Measurements from ENCODE around the gene NUAK1.

DNA sequence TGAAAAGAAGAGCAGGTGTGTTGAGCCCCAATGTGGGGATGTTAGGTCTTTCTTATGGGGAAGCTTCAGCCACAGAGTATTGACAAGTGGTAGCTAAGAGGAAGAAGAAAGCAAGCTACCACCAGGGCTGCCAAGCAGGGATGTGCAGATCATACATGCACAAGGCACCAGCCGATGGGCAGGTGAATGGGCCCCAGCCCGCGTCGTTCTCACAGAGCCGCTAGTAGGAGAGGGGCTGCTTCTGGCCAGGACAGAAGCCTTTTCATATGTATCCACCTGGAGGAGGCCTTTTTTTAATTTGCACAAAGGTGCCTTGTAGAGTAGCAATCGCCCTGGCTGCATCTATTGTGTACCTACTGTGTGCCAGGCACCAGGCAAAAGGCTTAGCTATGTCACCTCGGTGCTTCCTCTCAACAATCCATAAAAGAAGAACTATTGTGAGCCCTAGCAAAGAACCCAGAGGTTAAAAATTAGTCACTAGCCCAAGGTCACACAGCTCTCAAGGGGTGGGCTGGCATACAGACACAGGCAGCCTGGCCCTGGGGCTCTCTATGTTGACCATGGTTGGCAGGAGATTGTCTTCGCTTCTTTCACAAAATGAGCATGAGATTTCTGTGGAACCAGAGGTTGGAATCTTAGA is 8.2 kb downstream of the NUAK1 start:
- TF ChIP-seq RAD21 (conservative IDR thresholded peaks at IDR 0.05) (no peak), SMC3 (conservative IDR thresholded peaks at IDR 0.05; ENCODE audit: poor library complexity) (no peak), EP300 (conservative IDR thresholded peaks at IDR 0.05; ENCODE audit: poor library complexity, severe bottlenecking) (no peak), EZH2 (IDR thresholded peaks at IDR 0.05; ENCODE audit: borderline replicate concordance, insufficient read depth, low read length, poor library complexity, severe bottlenecking) (no peak)
- TF ChIP-seq, protein P1, sequence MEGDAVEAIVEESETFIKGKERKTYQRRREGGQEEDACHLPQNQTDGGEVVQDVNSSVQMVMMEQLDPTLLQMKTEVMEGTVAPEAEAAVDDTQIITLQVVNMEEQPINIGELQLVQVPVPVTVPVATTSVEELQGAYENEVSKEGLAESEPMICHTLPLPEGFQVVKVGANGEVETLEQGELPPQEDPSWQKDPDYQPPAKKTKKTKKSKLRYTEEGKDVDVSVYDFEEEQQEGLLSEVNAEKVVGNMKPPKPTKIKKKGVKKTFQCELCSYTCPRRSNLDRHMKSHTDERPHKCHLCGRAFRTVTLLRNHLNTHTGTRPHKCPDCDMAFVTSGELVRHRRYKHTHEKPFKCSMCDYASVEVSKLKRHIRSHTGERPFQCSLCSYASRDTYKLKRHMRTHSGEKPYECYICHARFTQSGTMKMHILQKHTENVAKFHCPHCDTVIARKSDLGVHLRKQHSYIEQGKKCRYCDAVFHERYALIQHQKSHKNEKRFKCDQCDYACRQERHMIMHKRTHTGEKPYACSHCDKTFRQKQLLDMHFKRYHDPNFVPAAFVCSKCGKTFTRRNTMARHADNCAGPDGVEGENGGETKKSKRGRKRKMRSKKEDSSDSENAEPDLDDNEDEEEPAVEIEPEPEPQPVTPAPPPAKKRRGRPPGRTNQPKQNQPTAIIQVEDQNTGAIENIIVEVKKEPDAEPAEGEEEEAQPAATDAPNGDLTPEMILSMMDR (IDR thresholded peaks at IDR 0.05; ENCODE audit: poor library complexity, severe bottlenecking) = no peak
- TF ChIP-seq, protein P2, sequence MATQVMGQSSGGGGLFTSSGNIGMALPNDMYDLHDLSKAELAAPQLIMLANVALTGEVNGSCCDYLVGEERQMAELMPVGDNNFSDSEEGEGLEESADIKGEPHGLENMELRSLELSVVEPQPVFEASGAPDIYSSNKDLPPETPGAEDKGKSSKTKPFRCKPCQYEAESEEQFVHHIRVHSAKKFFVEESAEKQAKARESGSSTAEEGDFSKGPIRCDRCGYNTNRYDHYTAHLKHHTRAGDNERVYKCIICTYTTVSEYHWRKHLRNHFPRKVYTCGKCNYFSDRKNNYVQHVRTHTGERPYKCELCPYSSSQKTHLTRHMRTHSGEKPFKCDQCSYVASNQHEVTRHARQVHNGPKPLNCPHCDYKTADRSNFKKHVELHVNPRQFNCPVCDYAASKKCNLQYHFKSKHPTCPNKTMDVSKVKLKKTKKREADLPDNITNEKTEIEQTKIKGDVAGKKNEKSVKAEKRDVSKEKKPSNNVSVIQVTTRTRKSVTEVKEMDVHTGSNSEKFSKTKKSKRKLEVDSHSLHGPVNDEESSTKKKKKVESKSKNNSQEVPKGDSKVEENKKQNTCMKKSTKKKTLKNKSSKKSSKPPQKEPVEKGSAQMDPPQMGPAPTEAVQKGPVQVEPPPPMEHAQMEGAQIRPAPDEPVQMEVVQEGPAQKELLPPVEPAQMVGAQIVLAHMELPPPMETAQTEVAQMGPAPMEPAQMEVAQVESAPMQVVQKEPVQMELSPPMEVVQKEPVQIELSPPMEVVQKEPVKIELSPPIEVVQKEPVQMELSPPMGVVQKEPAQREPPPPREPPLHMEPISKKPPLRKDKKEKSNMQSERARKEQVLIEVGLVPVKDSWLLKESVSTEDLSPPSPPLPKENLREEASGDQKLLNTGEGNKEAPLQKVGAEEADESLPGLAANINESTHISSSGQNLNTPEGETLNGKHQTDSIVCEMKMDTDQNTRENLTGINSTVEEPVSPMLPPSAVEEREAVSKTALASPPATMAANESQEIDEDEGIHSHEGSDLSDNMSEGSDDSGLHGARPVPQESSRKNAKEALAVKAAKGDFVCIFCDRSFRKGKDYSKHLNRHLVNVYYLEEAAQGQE (IDR thresholded peaks at IDR 0.05; ENCODE audit: borderline replicate concordance) = no peak
